Glomerular endothelial cell (primary cell): ENCODE results near the gene TSPAN10. TPM values are rescaled to one million over a fixed set of nuclear protein-coding genes. Genes with fewer than 3 reads are reported as not detected.

Source experiments
- DNase-seq: peaks from one replicate; pipeline ENCODE4 v3.0.0-alpha.2; 2011; ENCODE audit warnings: low read depth, low spot score; ENCODE audit errors: extremely low read depth
- total RNA-seq: library from RNA; depleted of rRNA; stranded (reverse); fragments of >200 nt; gene quantifications from 2 replicates; pipeline ENCODE4 v1.2.3, GENCODE V29; 2015

The TSPAN10 gene
- total RNA-seq, 1 donor from 2014 or later = 0.18 TPM

- no peak for DNase-seq
Measured at GRCh38 chr17:81685108-81685507, 48.1 kb downstream of the TSPAN10 start.

- DNase-seq = no peak
Measured at GRCh38 chr17:81686614-81687013, 49.6 kb downstream of the TSPAN10 start.

- DNase-seq = no peak
Measured at GRCh38 chr17:81687770-81688541, 51.0 kb downstream of the TSPAN10 start.

- DNase-seq = no peak
Measured at GRCh38 chr17:81688616-81689015, 51.6 kb downstream of the TSPAN10 start.

- DNase-seq = no peak
Measured at GRCh38 chr17:81690066-81690465, 53.1 kb downstream of the TSPAN10 start.

GRCh38 chr17:81690549-81690948 is 53.6 kb downstream of the TSPAN10 start:
- no peak for DNase-seq

- DNase-seq = no peak
Measured at GRCh38 chr17:81691196-81691595, 54.2 kb downstream of the TSPAN10 start.

- no peak for DNase-seq
Measured at GRCh38 chr17:81691608-81692007, 54.6 kb downstream of the TSPAN10 start.

- DNase-seq = no peak
Measured at GRCh38 chr17:81693509-81694210, 56.7 kb downstream of the TSPAN10 start.

GRCh38 chr17:81694810-81695209 is 57.8 kb downstream of the TSPAN10 start:
- DNase-seq = no peak

GRCh38 chr17:81695211-81695610 is 58.2 kb downstream of the TSPAN10 start:
- DNase-seq = no peak

- no peak for DNase-seq
Measured at GRCh38 chr17:81695801-81696200, 58.8 kb downstream of the TSPAN10 start.

GRCh38 chr17:81696218-81696941 is 59.4 kb downstream of the TSPAN10 start:
- DNase-seq = no peak

GRCh38 chr17:81697261-81698044 is 60.5 kb downstream of the TSPAN10 start:
- no peak for DNase-seq

Other genes with a start within 250 kb of the TSPAN10 start
- gene BAHCC1, start 241.7 kb upstream of the TSPAN10 start, total RNA-seq = 19.3 and 30.5 TPM in 2 replicates
- gene ACTG1, start 124.4 kb upstream of the TSPAN10 start, total RNA-seq = 7,260 and 9,336 TPM in 2 replicates
- 0.29 and 0.64 TPM in 2 replicates for gene FSCN2, start 108.8 kb upstream of the TSPAN10 start, total RNA-seq
- gene FAAP100, start 84.8 kb upstream of the TSPAN10 start, total RNA-seq = 44.2 and 50.8 TPM in 2 replicates
- gene NPLOC4, start 84 bp upstream of the TSPAN10 start, total RNA-seq = 80.5 and 111 TPM in 2 replicates
- gene PDE6G, start 19.3 kb downstream of the TSPAN10 start, total RNA-seq = 2.7 and 3.2 TPM in 2 replicates
- 16.5 and 35.1 TPM in 2 replicates for gene OXLD1, start 29.4 kb downstream of the TSPAN10 start, total RNA-seq
- gene CCDC137, start 29.5 kb downstream of the TSPAN10 start, total RNA-seq = 19.0 and 22.8 TPM in 2 replicates
- 25.6 and 38.8 TPM in 2 replicates for gene ARL16, start 46.6 kb downstream of the TSPAN10 start, total RNA-seq
- gene HGS, start 46.8 kb downstream of the TSPAN10 start, total RNA-seq = 136 and 145 TPM in 2 replicates
- 75.4 and 84.5 TPM in 2 replicates for gene MRPL12, start 66.2 kb downstream of the TSPAN10 start, total RNA-seq
- gene SLC25A10, start 75.1 kb downstream of the TSPAN10 start, total RNA-seq = 13.2 and 19.0 TPM in 2 replicates
- gene GCGR, start 167.0 kb downstream of the TSPAN10 start, total RNA-seq = not detected in 2 replicates
- 134 and 148 TPM in 2 replicates for gene MCRIP1, start 196.1 kb downstream of the TSPAN10 start, total RNA-seq
- not detected in 2 replicates for gene PPP1R27, start 197.9 kb downstream of the TSPAN10 start, total RNA-seq
- gene P4HB, start 223.3 kb downstream of the TSPAN10 start, total RNA-seq = 3,025 and 3,034 TPM in 2 replicates
- gene ARHGDIA, start 234.1 kb downstream of the TSPAN10 start, total RNA-seq = 426 and 442 TPM in 2 replicates